K562 (cell line): ENCODE measurements around the gene ABAT. TPM values are rescaled to one million over a fixed set of nuclear protein-coding genes. Genes with fewer than 3 reads are reported as not detected.

Experiments
- ATAC-seq: fragments of 200-7000 bp; cut with Tn5 transposase; 3 replicates; pipeline ENCODE4 v1.9.1; 2020; ENCODE audit warnings: moderate library complexity
- BruUV-seq: library from RNA; stranded (reverse); fragments of 400-500 nt; replicated peaks from 2 replicates; lab custom pipeline; 2021; lab: Mats Ljungman, UMichigan
- CTCF ChIA-PET: fragments of 300-600 bp; formaldehyde crosslinking; extraction: SDS; loops from one replicate; lab custom pipeline; 2021; ENCODE audit warnings: low intra/inter-chr PET ratio; lab: Yijun Ruan, JAX
- POLR2A ChIA-PET: fragments of 300-600, 350-650 bp; sonication (Branson Sonifier 250); formaldehyde crosslinking; extraction: SDS; loops from one replicate; lab custom pipeline; 2021; ENCODE audit warnings: antibody characterized with exemption, inconsistent platforms; lab: Yijun Ruan, JAX
- DNase-seq, 4 experiments: peaks; one replicate each; pipeline versions ENCODE4 v3.0.0 to v3.0.0-alpha.2; 2011 to 2018; ENCODE audit warnings: low spot score in 3 of 4, mixed read lengths in 3 of 4; ENCODE audit errors: extremely low read depth in 1 of 4
- FAIRE-seq: peaks from 2 replicates; lab custom pipeline; 2011; peaks lifted over from hg19 to GRCh38; lab: Jason Lieb, UNC
- H2AFZ ChIP-seq: 2 replicates; pipeline ENCODE4 v1.6.0; 2011; ENCODE audit warnings: low read depth, low read length, control low read depth, inconsistent platforms
- H3K27ac ChIP-seq: fragments of 200-600 bp; 3 replicates; pipeline ENCODE4 v1.8.0; 2011; ENCODE audit warnings: low read depth, mild to moderate bottlenecking, control low read depth, inconsistent platforms, low read length, moderate library complexity, mixed read lengths; ENCODE audit errors: extremely low read depth
- H3K27me3 ChIP-seq, 2 experiments: fragments of 300-600 bp in 1 of 2; 2 replicates in 1 of 2; 3 replicates in 1 of 2; pipeline versions ENCODE4 v1.6.0 to v1.8.0; 2011; ENCODE audit warnings: inconsistent platforms in 2 of 2, low read length in 2 of 2, mild to moderate bottlenecking in 1 of 2, mixed read lengths in 1 of 2, moderate library complexity in 1 of 2; ENCODE audit not compliant: control insufficient read depth in 2 of 2, insufficient read depth in 2 of 2
- H3K36me3 ChIP-seq: fragments of 300-600 bp; 3 replicates; pipeline ENCODE4 v1.8.0; 2011; ENCODE audit warnings: mild to moderate bottlenecking, low read length, inconsistent platforms; ENCODE audit not compliant: control insufficient read depth, insufficient read depth
- H3K4me1 ChIP-seq, 2 experiments: fragments of 200-600 bp in 1 of 2; replicated peaks in 1 of 2; 2 replicates in 1 of 2; 3 replicates in 1 of 2; pipeline versions ENCODE4 v1.5.1 to v1.8.0; 2011; ENCODE audit warnings: inconsistent platforms in 2 of 2, low read length in 2 of 2, mild to moderate bottlenecking in 1 of 2, mixed read lengths in 1 of 2, moderate library complexity in 1 of 2; ENCODE audit not compliant: control insufficient read depth in 2 of 2, insufficient read depth in 2 of 2
- H3K4me2 ChIP-seq: 2 replicates; pipeline ENCODE4 v1.6.1; 2011; ENCODE audit warnings: low read length, control low read depth, inconsistent platforms, mixed read lengths; ENCODE audit not compliant: insufficient read depth
- H3K4me3 ChIP-seq: fragments of 200-600 bp; sonication (generic), shearing (Covaris generic); 2 replicates; pipeline ENCODE4 v1.5.1; 2016; ENCODE audit warnings: control low read depth, inconsistent platforms
- H3K79me2 ChIP-seq: fragments of 200-600 bp; 3 replicates; pipeline ENCODE4 v1.8.0; 2011; ENCODE audit warnings: low read length, inconsistent platforms; ENCODE audit not compliant: control insufficient read depth, insufficient read depth
- H3K9ac ChIP-seq, 2 experiments: 2 replicates each; pipeline versions ENCODE4 v1.6.0 to v1.6.1; 2011; ENCODE audit warnings: low read depth in 2 of 2, low read length in 2 of 2, control low read depth in 1 of 2, inconsistent platforms in 1 of 2, mild to moderate bottlenecking in 1 of 2, mixed read lengths in 1 of 2; ENCODE audit not compliant: insufficient read depth in 1 of 2
- H3K9me1 ChIP-seq: one replicate; pipeline ENCODE4 v1.6.0; 2011; ENCODE audit warnings: inconsistent platforms, mild to moderate bottlenecking, low read length, moderate library complexity; ENCODE audit not compliant: control insufficient read depth, insufficient read depth
- H3K9me3 ChIP-seq: replicated peaks from 2 replicates; pipeline ENCODE4 v1.5.1; 2011; ENCODE audit warnings: low read depth, low read length, inconsistent platforms; ENCODE audit not compliant: control insufficient read depth, insufficient read depth
- H4K20me1 ChIP-seq: replicated peaks from 2 replicates; pipeline ENCODE4 v1.6.1; 2011; ENCODE audit warnings: low read length, inconsistent platforms, mixed read lengths; ENCODE audit not compliant: control insufficient read depth, insufficient read depth
- ETV1 ChIP-seq: fragments of 450-650 bp; conservative IDR thresholded peaks from 2 replicates; pipeline ENCODE4 v1.6.1; 2016; ENCODE audit warnings: missing genetic modification characterization, control low read depth, low read depth, missing compliant biosample characterization
- FUS ChIP-seq: fragments of 200-400 bp; formaldehyde crosslinking; optimal IDR thresholded peaks from 2 replicates; pipeline ENCODE3; 2017; ENCODE audit warnings: low read depth, low read length
- GABPB1 ChIP-seq: sonication (generic); formaldehyde crosslinking; IDR thresholded peaks from 2 replicates; pipeline ENCODE4 v1.8.0; 2022; ENCODE audit warnings: mild to moderate bottlenecking, missing genetic modification reagents
- GTF2F1 ChIP-seq: IDR thresholded peaks from 2 replicates; pipeline ENCODE4 v1.6.1; 2011; ENCODE audit warnings: low read depth, low read length, improper control_type of control experiment
- HBP1 ChIP-seq: fragments of 450-650 bp; formaldehyde crosslinking; IDR thresholded peaks from 2 replicates; pipeline ENCODE4 v1.4.0; 2022; ENCODE audit warnings: missing genetic modification characterization
- KAT7 ChIP-seq: sonication (generic); formaldehyde crosslinking; IDR thresholded peaks from 2 replicates; pipeline ENCODE4 v1.8.0; 2022; ENCODE audit warnings: missing genetic modification reagents, mild to moderate bottlenecking, borderline replicate concordance
- MXI1 ChIP-seq: IDR thresholded peaks from 2 replicates; pipeline ENCODE4 v1.6.1; 2011; ENCODE audit warnings: low read depth, mild to moderate bottlenecking, improper control_type of control experiment, low read length
- TAF15 ChIP-seq: fragments of 200-400 bp; formaldehyde crosslinking; IDR thresholded peaks from 2 replicates; pipeline ENCODE4 v1.6.1; 2017; ENCODE audit warnings: mild to moderate bottlenecking, low read depth, low read length, moderate library complexity
- ZBTB43 ChIP-seq: sonication (generic); formaldehyde crosslinking; IDR thresholded peaks from 2 replicates; pipeline ENCODE4 v1.8.0; 2023; ENCODE audit warnings: mild to moderate bottlenecking, missing genetic modification reagents
- ZHX1 ChIP-seq: fragments of 150-350 bp; conservative IDR thresholded peaks from 2 replicates; pipeline ENCODE4 v1.6.1; 2014; ENCODE audit warnings: low read length
- ZNF224 ChIP-seq: sonication (generic); formaldehyde crosslinking; IDR thresholded peaks from 2 replicates; pipeline ENCODE4 v1.8.0; 2022; ENCODE audit warnings: mild to moderate bottlenecking, missing genetic modification reagents
- ZNF518B ChIP-seq: fragments of 250-450 bp; sonication (Bioruptor Pico); IDR thresholded peaks from 2 replicates; pipeline ENCODE4 v1.5.0; 2021; ENCODE audit warnings: mild to moderate bottlenecking, moderate library complexity
- WGBS: fragments of 100-300 bp; shearing (Covaris generic); methylation state at CpG from one replicate; pipeline ENCODE4 v1.1.6; 2016; ENCODE audit warnings: low coverage, mixed read lengths; ENCODE audit not compliant: insufficient coverage; ENCODE audit errors: missing lambda C conversion rate; 5-methylcytosine and 5-hydroxymethylcytosine counted together
- in situ Hi-C: fragments of 300-500 bp; cut with MboI; formaldehyde crosslinking; loops from 4 replicates; pipeline ENCODE4 v1.15.0; 2018; ENCODE audit warnings: inconsistent platforms, mixed read lengths
- intact Hi-C: fragments of 100-400 bp; cut with micrococcal nuclease; formaldehyde crosslinking; loops from 2 replicates; pipeline ENCODE4 v1.14.2; 2022
- polyA plus RNA-seq, 8 experiments: library from polyadenylated mRNA; depleted of rRNA in 4 of 8; stranded (reverse) in 5 of 8; unstranded in 3 of 8; fragments of >200 nt; fragmentation: Nextera tagmentation in 2 of 8; fragmentation: Illumina TruSeq in 1 of 8; extraction: Ambion mirVana in 2 of 8; extraction: Trizol in 1 of 8; gene quantifications; 2 replicates each; pipeline versions ENCODE4 v1.2.1 to v1.2.3, GENCODE V29; 2011 to 2014; ENCODE audit warnings: inconsistent platforms in 1 of 8, missing spikeins in 1 of 8
- total RNA-seq, 7 experiments: library from RNA; depleted of rRNA in 6 of 7; stranded (reverse); fragments of >200 nt in 6 of 7; fragmentation: Illumina TruSeq in 2 of 7; extraction: Trizol in 2 of 7; gene quantifications; 2 replicates each; pipeline versions ENCODE4 v1.2.1 to v1.2.3, GENCODE V29; 2011 to 2021; ENCODE audit warnings: low replicate concordance in 1 of 7

The ABAT gene
- total and polyA plus RNA-seq, 9 of the 15 experiments (the other 6 are each of a cell fraction or from before 2014, with no cell fraction given) = 0.01 to 0.49 (median 0.10) TPM

- TF ChIP-seq ZNF518B = no peak
- TF ChIP-seq MXI1 = no peak
- no peak for TF ChIP-seq ETV1
- TF ChIP-seq, all 486 proteins: peak for 0
Observed at GRCh38 chr16:8721336-8722024, 47.1 kb downstream of the ABAT start (continued).

GRCh38 chr16:8722025-8722348, 47.6 kb downstream of the ABAT start:
- H4K20me1 ChIP-seq = no peaks in the 10 kb centered on the region
- DNase-seq (no peak), ATAC-seq (no peak), FAIRE-seq (no peak)
- POLR2A ChIA-PET = interaction anchor here (0.7 kb wide), 2 partner anchors 24 to 25 kb away, joined by 3 read pairs; no protein-coding TSS in a partner anchor
- H3K9ac ChIP-seq = no peak overlapping the region
- 2% methylated on average over 4 of the region's 4 CpGs for WGBS
- in situ Hi-C loops (no loop called here), intact Hi-C loops (no loop called here)
- H2AFZ ChIP-seq = no peak overlapping the region
- H3K4me3 ChIP-seq = no peak overlapping the region
- H3K9me1 ChIP-seq = no peaks in the 10 kb centered on the region
- H3K79me2 ChIP-seq = no peaks in the 10 kb centered on the region
- no peak overlapping the region for H3K27ac ChIP-seq
- H3K27me3 ChIP-seq = peaks cover 30 to 41% of the 10 kb centered on the region in 2 experiments; a peak in 3 of 5 replicates
- H3K36me3 ChIP-seq = no peaks in the 10 kb centered on the region
- no peak overlapping the region for H3K4me2 ChIP-seq
- no TSS peak for BruUV-seq
- CTCF ChIA-PET = no interaction called here
- H3K4me1 ChIP-seq = peaks cover 0 to 2% of the 10 kb centered on the region in 2 experiments; a peak in 1 of 5 replicates
- H3K9me3 ChIP-seq = no peaks in the 10 kb centered on the region
- TF ChIP-seq GTF2F1 = no peak
- TF ChIP-seq ZBTB43 (CRISPR knock-in tag) = no peak
- no peak for TF ChIP-seq FUS
- TF ChIP-seq GABPB1 = no peak
- no peak for TF ChIP-seq KAT7 (CRISPR knock-in tag)
- TF ChIP-seq HBP1 (CRISPR knock-in tag) = no peak
- no peak for TF ChIP-seq ZHX1
- no peak for TF ChIP-seq ZNF224 (CRISPR knock-in tag)
- no peak for TF ChIP-seq TAF15
